ENCODE data around the gene SRSF5. TPM values are rescaled to one million over a fixed set of nuclear protein-coding genes. Genes with fewer than 3 reads are reported as not detected.

Gene SRSF5
- total RNA-seq, 1 donor from 2014 or later = 130 TPM

DNA sequence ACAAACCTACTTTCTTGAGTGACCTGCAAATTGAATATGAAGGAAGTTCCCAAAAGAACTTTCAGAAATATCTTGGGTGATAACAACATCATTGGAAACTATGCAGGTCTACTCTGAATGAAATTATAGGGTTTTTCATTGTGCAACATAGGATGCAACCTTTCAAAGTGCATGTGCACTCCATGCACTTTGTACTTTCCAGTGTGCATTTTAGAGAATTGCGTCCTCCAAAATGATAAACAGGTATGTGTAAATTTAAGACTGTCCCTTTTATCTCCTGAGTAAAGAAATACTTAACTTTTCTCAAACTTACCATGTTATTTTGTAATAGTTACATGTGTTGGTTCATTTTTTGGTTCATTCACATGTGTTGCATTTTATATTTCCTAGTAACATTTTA lies 13.2 kb downstream of the SRSF5 start:
- Histone ChIP-seq H3K36me3 (ENCODE audit: control insufficient read depth, insufficient read depth, low read length) (peaks cover 1% of the 10 kb centered on the region), H3K27me3 (ENCODE audit: control insufficient read depth, insufficient read depth, low read length) (no peaks in the 10 kb centered on the region), H3K4me3 (ENCODE audit: low read depth, low read length) (no peak overlapping the region)
- DNase-seq (ENCODE audit: low read depth) = no peak
- no peak for TF ChIP-seq CTCF (IDR thresholded peaks at IDR 0.05; ENCODE audit: insufficient read depth, low read length, poor library complexity, severe bottlenecking)

- H3K36me3 ChIP-seq (ENCODE audit: control insufficient read depth, insufficient read depth, low read length) = peaks cover 1% of the 10 kb centered on the region
- no peak for TF ChIP-seq CTCF (IDR thresholded peaks at IDR 0.05; ENCODE audit: insufficient read depth, low read length, poor library complexity, severe bottlenecking)
- no peak for DNase-seq (ENCODE audit: low read depth)
- H3K27me3 ChIP-seq (ENCODE audit: control insufficient read depth, insufficient read depth, low read length) = no peaks in the 10 kb centered on the region
- no peak overlapping the region for H3K4me3 ChIP-seq (ENCODE audit: low read depth, low read length)
These were observed 14.0 kb downstream of the SRSF5 start for GRCh38 chr14:69780952-69781351.

DNA sequence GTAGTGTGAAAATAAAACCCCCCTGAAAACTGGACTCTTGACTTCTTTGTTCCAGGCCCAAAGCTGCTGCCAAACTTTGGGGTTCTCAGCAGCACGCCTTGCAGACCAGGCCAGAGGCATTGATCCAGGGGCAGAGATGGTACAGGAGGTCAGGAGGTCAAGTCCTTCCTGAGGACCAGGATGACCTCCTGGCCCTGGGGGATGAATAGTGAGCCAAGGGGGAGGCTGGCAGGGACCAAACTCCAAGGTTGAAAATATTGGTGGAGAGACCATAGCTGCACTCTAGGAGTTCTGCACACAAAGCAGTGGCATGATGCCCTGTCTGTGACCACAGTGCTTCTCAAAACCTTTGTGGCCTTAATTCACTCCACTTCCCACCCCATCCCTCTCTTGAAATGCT lies 18.0 kb downstream of the SRSF5 start:
- H3K27me3 ChIP-seq (ENCODE audit: control insufficient read depth, insufficient read depth, low read length) = no peaks in the 10 kb centered on the region
- peaks cover 1% of the 10 kb centered on the region for H3K36me3 ChIP-seq (ENCODE audit: control insufficient read depth, insufficient read depth, low read length)
- H3K4me3 ChIP-seq (ENCODE audit: low read depth, low read length) = no peak overlapping the region
- no peak for TF ChIP-seq CTCF (IDR thresholded peaks at IDR 0.05; ENCODE audit: insufficient read depth, low read length, poor library complexity, severe bottlenecking)
- DNase-seq (ENCODE audit: low read depth) = no peak

GRCh38 chr14:69786603-69787002 lies 19.7 kb downstream of the SRSF5 start:
- no peak for DNase-seq (ENCODE audit: low read depth)
- H3K4me3 ChIP-seq (ENCODE audit: low read depth, low read length) = no peak overlapping the region
- no peaks in the 10 kb centered on the region for H3K36me3 ChIP-seq (ENCODE audit: control insufficient read depth, insufficient read depth, low read length)
- TF ChIP-seq CTCF (IDR thresholded peaks at IDR 0.05; ENCODE audit: insufficient read depth, low read length, poor library complexity, severe bottlenecking) = no peak
- no peaks in the 10 kb centered on the region for H3K27me3 ChIP-seq (ENCODE audit: control insufficient read depth, insufficient read depth, low read length)

- Histone ChIP-seq H3K4me3 (ENCODE audit: low read depth, low read length) (no peak overlapping the region), H3K27me3 (ENCODE audit: control insufficient read depth, insufficient read depth, low read length) (no peaks in the 10 kb centered on the region), H3K36me3 (ENCODE audit: control insufficient read depth, insufficient read depth, low read length) (no peaks in the 10 kb centered on the region)
- no peak for TF ChIP-seq CTCF (IDR thresholded peaks at IDR 0.05; ENCODE audit: insufficient read depth, low read length, poor library complexity, severe bottlenecking)
- no peak for DNase-seq (ENCODE audit: low read depth)
These were observed 22.2 kb downstream of the SRSF5 start for GRCh38 chr14:69789118-69789640.

- no peaks in the 10 kb centered on the region for H3K36me3 ChIP-seq (ENCODE audit: control insufficient read depth, insufficient read depth, low read length)
- H3K4me3 ChIP-seq (ENCODE audit: low read depth, low read length) = no peak overlapping the region
- no peak for TF ChIP-seq CTCF (IDR thresholded peaks at IDR 0.05; ENCODE audit: insufficient read depth, low read length, poor library complexity, severe bottlenecking)
- DNase-seq (ENCODE audit: low read depth) = no peak
- H3K27me3 ChIP-seq (ENCODE audit: control insufficient read depth, insufficient read depth, low read length) = no peaks in the 10 kb centered on the region
These were observed 26.0 kb downstream of the SRSF5 start for GRCh38 chr14:69792887-69793421.

All from kidney epithelial cell (primary cell).